Activated CD4-positive, CD25-positive, alpha-beta regulatory T cell treated with anti-CD3 and anti-CD28 coated beads, Interleukin-2, amount 50 U/mL, for 24 hours (primary cell): ENCODE data around the gene YWHAE.
"Not testable (repeated sequence)": the region's sequence is repeated elsewhere in the genome, so short reads cannot be mapped to it uniquely, and the experiment has no call there.

Experiments
- ATAC-seq, 2 donors: fragments of 150-1000 bp; cut with Tn5 transposase; one replicate each; pipeline ENCODE4 v1.10.0; 2021; ENCODE audit warnings: mild to moderate bottlenecking in 1 of 2, moderate library complexity in 1 of 2

The YWHAE gene

GRCh38 chr17:1399679-1400512, at the start of gene YWHAE:
TSS of gene YWHAE (minus strand) at chr17:1400222. CDS start at chr17:1400110, 112 bp downstream.
- peak; percentile 91 to 92 for ATAC-seq

GRCh38 chr17:1449412-1449967, 49.5 kb upstream of the YWHAE start:
- ATAC-seq: no peak

GRCh38 chr17:1447052-1447451, 47.0 kb upstream of the YWHAE start:
- ATAC-seq: no peak

- ATAC-seq: no peak
Measured at GRCh38 chr17:1446201-1446600, 46.2 kb upstream of the YWHAE start.

GRCh38 chr17:1445695-1446094, 45.7 kb upstream of the YWHAE start:
- not testable (repeated sequence) for ATAC-seq

GRCh38 chr17:1442721-1443120, 42.7 kb upstream of the YWHAE start:
- not testable (repeated sequence) for ATAC-seq

- no peak for ATAC-seq
Measured at GRCh38 chr17:1442187-1442586, 42.2 kb upstream of the YWHAE start.

GRCh38 chr17:1440921-1441320, 40.9 kb upstream of the YWHAE start:
- no peak for ATAC-seq

- no peak for ATAC-seq
Measured at GRCh38 chr17:1438593-1439083, 38.6 kb upstream of the YWHAE start.

- ATAC-seq: no peak
Measured at GRCh38 chr17:1435326-1435725, 35.3 kb upstream of the YWHAE start.

GRCh38 chr17:1434150-1434549, 34.1 kb upstream of the YWHAE start:
- no peak for ATAC-seq

GRCh38 chr17:1431631-1432104, 31.6 kb upstream of the YWHAE start:
- ATAC-seq: peak; percentile 89 to 93

GRCh38 chr17:1423456-1424135, 23.6 kb upstream of the YWHAE start:
- no peak for ATAC-seq

GRCh38 chr17:1422885-1423284, 22.9 kb upstream of the YWHAE start:
- peak; percentile 53 for ATAC-seq

GRCh38 chr17:1421470-1421869, 21.4 kb upstream of the YWHAE start:
- ATAC-seq: no peak

- ATAC-seq: no peak
Measured at GRCh38 chr17:1420981-1421380, 21.0 kb upstream of the YWHAE start.

GRCh38 chr17:1420163-1420562, 20.1 kb upstream of the YWHAE start:
- ATAC-seq: no peak

GRCh38 chr17:1418476-1418875, 18.5 kb upstream of the YWHAE start:
- ATAC-seq: not testable (repeated sequence)

- ATAC-seq: no peak
Measured at GRCh38 chr17:1416414-1416813, 16.4 kb upstream of the YWHAE start.

GRCh38 chr17:1414634-1415033, 14.6 kb upstream of the YWHAE start:
- no peak for ATAC-seq

- ATAC-seq: no peak
Measured at GRCh38 chr17:1414001-1414574, 14.1 kb upstream of the YWHAE start.

- ATAC-seq: no peak
Measured at GRCh38 chr17:1413281-1413791, 13.3 kb upstream of the YWHAE start.
